K562 (cell line): ENCODE results near the gene CACNA2D4. TPM values are rescaled to one million over a fixed set of nuclear protein-coding genes. Genes with fewer than 3 reads are reported as not detected.

ENCODE experiments used
- ATAC-seq: fragments of 200-7000 bp; cut with Tn5 transposase; 3 replicates; pipeline ENCODE4 v1.9.1; 2020; ENCODE audit warnings: moderate library complexity
- BruUV-seq: library from RNA; stranded (reverse); fragments of 400-500 nt; replicated peaks from 2 replicates; lab custom pipeline; 2021; lab: Mats Ljungman, UMichigan
- CTCF ChIA-PET: fragments of 300-600 bp; formaldehyde crosslinking; extraction: SDS; loops from one replicate; lab custom pipeline; 2021; ENCODE audit warnings: low intra/inter-chr PET ratio; lab: Yijun Ruan, JAX
- POLR2A ChIA-PET: fragments of 300-600, 350-650 bp; sonication (Branson Sonifier 250); formaldehyde crosslinking; extraction: SDS; loops from one replicate; lab custom pipeline; 2021; ENCODE audit warnings: antibody characterized with exemption, inconsistent platforms; lab: Yijun Ruan, JAX
- DNase-seq, 4 experiments: peaks; one replicate each; pipeline versions ENCODE4 v3.0.0 to v3.0.0-alpha.2; 2011 to 2018; ENCODE audit warnings: low spot score in 3 of 4, mixed read lengths in 3 of 4; ENCODE audit errors: extremely low read depth in 1 of 4
- FAIRE-seq: peaks from 2 replicates; lab custom pipeline; 2011; peaks lifted over from hg19 to GRCh38; lab: Jason Lieb, UNC
- H2AFZ ChIP-seq: 2 replicates; pipeline ENCODE4 v1.6.0; 2011; ENCODE audit warnings: low read depth, low read length, control low read depth, inconsistent platforms
- H3K27ac ChIP-seq: fragments of 200-600 bp; 3 replicates; pipeline ENCODE4 v1.8.0; 2011; ENCODE audit warnings: low read depth, mild to moderate bottlenecking, control low read depth, inconsistent platforms, low read length, moderate library complexity, mixed read lengths; ENCODE audit errors: extremely low read depth
- H3K27me3 ChIP-seq, 2 experiments: fragments of 300-600 bp in 1 of 2; 2 replicates in 1 of 2; 3 replicates in 1 of 2; pipeline versions ENCODE4 v1.6.0 to v1.8.0; 2011; ENCODE audit warnings: inconsistent platforms in 2 of 2, low read length in 2 of 2, mild to moderate bottlenecking in 1 of 2, mixed read lengths in 1 of 2, moderate library complexity in 1 of 2; ENCODE audit not compliant: control insufficient read depth in 2 of 2, insufficient read depth in 2 of 2
- H3K36me3 ChIP-seq: fragments of 300-600 bp; 3 replicates; pipeline ENCODE4 v1.8.0; 2011; ENCODE audit warnings: mild to moderate bottlenecking, low read length, inconsistent platforms; ENCODE audit not compliant: control insufficient read depth, insufficient read depth
- H3K4me1 ChIP-seq, 2 experiments: fragments of 200-600 bp in 1 of 2; replicated peaks in 1 of 2; 2 replicates in 1 of 2; 3 replicates in 1 of 2; pipeline versions ENCODE4 v1.5.1 to v1.8.0; 2011; ENCODE audit warnings: inconsistent platforms in 2 of 2, low read length in 2 of 2, mild to moderate bottlenecking in 1 of 2, mixed read lengths in 1 of 2, moderate library complexity in 1 of 2; ENCODE audit not compliant: control insufficient read depth in 2 of 2, insufficient read depth in 2 of 2
- H3K4me2 ChIP-seq: 2 replicates; pipeline ENCODE4 v1.6.1; 2011; ENCODE audit warnings: low read length, control low read depth, inconsistent platforms, mixed read lengths; ENCODE audit not compliant: insufficient read depth
- H3K4me3 ChIP-seq: fragments of 200-600 bp; sonication (generic), shearing (Covaris generic); 2 replicates; pipeline ENCODE4 v1.5.1; 2016; ENCODE audit warnings: control low read depth, inconsistent platforms
- H3K79me2 ChIP-seq: fragments of 200-600 bp; 3 replicates; pipeline ENCODE4 v1.8.0; 2011; ENCODE audit warnings: low read length, inconsistent platforms; ENCODE audit not compliant: control insufficient read depth, insufficient read depth
- H3K9ac ChIP-seq, 2 experiments: 2 replicates each; pipeline versions ENCODE4 v1.6.0 to v1.6.1; 2011; ENCODE audit warnings: low read depth in 2 of 2, low read length in 2 of 2, control low read depth in 1 of 2, inconsistent platforms in 1 of 2, mild to moderate bottlenecking in 1 of 2, mixed read lengths in 1 of 2; ENCODE audit not compliant: insufficient read depth in 1 of 2
- H3K9me1 ChIP-seq: one replicate; pipeline ENCODE4 v1.6.0; 2011; ENCODE audit warnings: inconsistent platforms, mild to moderate bottlenecking, low read length, moderate library complexity; ENCODE audit not compliant: control insufficient read depth, insufficient read depth
- H3K9me3 ChIP-seq: replicated peaks from 2 replicates; pipeline ENCODE4 v1.5.1; 2011; ENCODE audit warnings: low read depth, low read length, inconsistent platforms; ENCODE audit not compliant: control insufficient read depth, insufficient read depth
- H4K20me1 ChIP-seq: replicated peaks from 2 replicates; pipeline ENCODE4 v1.6.1; 2011; ENCODE audit warnings: low read length, inconsistent platforms, mixed read lengths; ENCODE audit not compliant: control insufficient read depth, insufficient read depth
- ADNP ChIP-seq: fragments of 200-800 bp; sonication (Bioruptor generic); IDR thresholded peaks from 2 replicates; pipeline ENCODE4 v1.6.1; 2016; ENCODE audit warnings: missing genetic modification characterization, missing compliant biosample characterization
- CHD1 ChIP-seq: fragments of 200-600 bp; sonication (generic); IDR thresholded peaks from one replicate; pipeline ENCODE4 v1.6.1; 2012; ENCODE audit warnings: mild to moderate bottlenecking, moderate library complexity, low read length, inconsistent platforms
- EZH2 ChIP-seq: IDR thresholded peaks from 2 replicates; pipeline ENCODE4 v1.6.1; 2012; ENCODE audit warnings: low read depth, mild to moderate bottlenecking, inconsistent platforms, low read length, borderline replicate concordance
- FOSL1 ChIP-seq: fragments of 200-800 bp; sonication (Bioruptor generic); conservative IDR thresholded peaks from 2 replicates; pipeline ENCODE4 v1.6.1; 2016; ENCODE audit warnings: missing genetic modification characterization, missing compliant biosample characterization
- FOXJ2 ChIP-seq: fragments of 200-800 bp; sonication (Bioruptor generic); IDR thresholded peaks from 2 replicates; pipeline ENCODE4 v1.6.1; 2016; ENCODE audit warnings: missing genetic modification characterization, missing compliant biosample characterization
- GABPA ChIP-seq: fragments of 200-800 bp; sonication (Bioruptor generic); conservative IDR thresholded peaks from 2 replicates; pipeline ENCODE4 v1.6.1; 2016; ENCODE audit warnings: low read depth, missing genetic modification characterization, missing compliant biosample characterization
- MEIS2 ChIP-seq: fragments of 450-650 bp; IDR thresholded peaks from 2 replicates; pipeline ENCODE4 v1.6.1; 2014; ENCODE audit warnings: mild to moderate bottlenecking; ENCODE audit not compliant: partially characterized antibody
- PTRF ChIP-seq: fragments of 450-650 bp; IDR thresholded peaks from 2 replicates; pipeline ENCODE4 v1.6.1; 2016; ENCODE audit warnings: mild to moderate bottlenecking, missing genetic modification characterization, missing compliant biosample characterization
- SMARCE1 ChIP-seq: fragments of 450-650 bp; IDR thresholded peaks from 2 replicates; pipeline ENCODE4 v1.7.1; 2016; ENCODE audit warnings: mild to moderate bottlenecking
- U2AF2 ChIP-seq: fragments of 200-400 bp; formaldehyde crosslinking; optimal IDR thresholded peaks from 2 replicates; pipeline ENCODE3; 2017; ENCODE audit warnings: low read depth, mild to moderate bottlenecking, low read length
- ZNF217 ChIP-seq: sonication (generic); formaldehyde crosslinking; IDR thresholded peaks from 2 replicates; pipeline ENCODE4 v1.8.0; 2022; ENCODE audit warnings: mild to moderate bottlenecking, missing genetic modification reagents
- ZNF395 ChIP-seq: fragments of 200-800 bp; sonication (Bioruptor generic); IDR thresholded peaks from 2 replicates; pipeline ENCODE4 v1.6.1; 2017; ENCODE audit warnings: missing genetic modification characterization, missing compliant biosample characterization
- ZNF696 ChIP-seq: fragments of 250-450 bp; sonication (Bioruptor Pico); conservative IDR thresholded peaks from 2 replicates; pipeline ENCODE4 v1.4.0; 2020; ENCODE audit warnings: mild to moderate bottlenecking, moderate library complexity
- WGBS: fragments of 100-300 bp; shearing (Covaris generic); methylation state at CpG from one replicate; pipeline ENCODE4 v1.1.6; 2016; ENCODE audit warnings: low coverage, mixed read lengths; ENCODE audit not compliant: insufficient coverage; ENCODE audit errors: missing lambda C conversion rate; 5-methylcytosine and 5-hydroxymethylcytosine counted together
- in situ Hi-C: fragments of 300-500 bp; cut with MboI; formaldehyde crosslinking; loops from 4 replicates; pipeline ENCODE4 v1.15.0; 2018; ENCODE audit warnings: inconsistent platforms, mixed read lengths
- intact Hi-C: fragments of 100-400 bp; cut with micrococcal nuclease; formaldehyde crosslinking; loops from 2 replicates; pipeline ENCODE4 v1.14.2; 2022
- polyA plus RNA-seq, 8 experiments: library from polyadenylated mRNA; depleted of rRNA in 4 of 8; stranded (reverse) in 5 of 8; unstranded in 3 of 8; fragments of >200 nt; fragmentation: Nextera tagmentation in 2 of 8; fragmentation: Illumina TruSeq in 1 of 8; extraction: Ambion mirVana in 2 of 8; extraction: Trizol in 1 of 8; gene quantifications; 2 replicates each; pipeline versions ENCODE4 v1.2.1 to v1.2.3, GENCODE V29; 2011 to 2014; ENCODE audit warnings: inconsistent platforms in 1 of 8, missing spikeins in 1 of 8
- total RNA-seq, 7 experiments: library from RNA; depleted of rRNA in 6 of 7; stranded (reverse); fragments of >200 nt in 6 of 7; fragmentation: Illumina TruSeq in 2 of 7; extraction: Trizol in 2 of 7; gene quantifications; 2 replicates each; pipeline versions ENCODE4 v1.2.1 to v1.2.3, GENCODE V29; 2011 to 2021; ENCODE audit warnings: low replicate concordance in 1 of 7
- TF ChIP-seq, protein P1 (sequence below), 2 experiments: fragments of 450-650 bp in 1 of 2; sonication (generic) in 1 of 2; formaldehyde crosslinking in 1 of 2; IDR thresholded peaks in 1 of 2; conservative IDR thresholded peaks in 1 of 2; 2 replicates each; pipeline versions ENCODE4 v1.6.1 to v1.8.1; 2016 to 2023; ENCODE audit warnings: mild to moderate bottlenecking in 2 of 2, moderate library complexity in 2 of 2, inconsistent platforms in 1 of 2, missing genetic modification reagents in 1 of 2
- TF ChIP-seq, protein P2 (sequence below), 2 experiments: fragments of 450-650 bp in 1 of 2; IDR thresholded peaks; 2 replicates each; pipeline ENCODE4 v1.6.1; 2011 to 2017; ENCODE audit warnings: low read depth in 2 of 2, antibody characterized with exemption in 1 of 2, borderline replicate concordance in 1 of 2, low read length in 1 of 2, mild to moderate bottlenecking in 1 of 2, mixed read lengths in 1 of 2; ENCODE audit not compliant: control insufficient read depth in 1 of 2

Gene CACNA2D4
- total and polyA plus RNA-seq, 9 of the 15 experiments (the other 6 are each of a cell fraction or from before 2014, with no cell fraction given) = 0.04 to 0.69 (median 0.40) TPM; not detected in 3

DNA sequence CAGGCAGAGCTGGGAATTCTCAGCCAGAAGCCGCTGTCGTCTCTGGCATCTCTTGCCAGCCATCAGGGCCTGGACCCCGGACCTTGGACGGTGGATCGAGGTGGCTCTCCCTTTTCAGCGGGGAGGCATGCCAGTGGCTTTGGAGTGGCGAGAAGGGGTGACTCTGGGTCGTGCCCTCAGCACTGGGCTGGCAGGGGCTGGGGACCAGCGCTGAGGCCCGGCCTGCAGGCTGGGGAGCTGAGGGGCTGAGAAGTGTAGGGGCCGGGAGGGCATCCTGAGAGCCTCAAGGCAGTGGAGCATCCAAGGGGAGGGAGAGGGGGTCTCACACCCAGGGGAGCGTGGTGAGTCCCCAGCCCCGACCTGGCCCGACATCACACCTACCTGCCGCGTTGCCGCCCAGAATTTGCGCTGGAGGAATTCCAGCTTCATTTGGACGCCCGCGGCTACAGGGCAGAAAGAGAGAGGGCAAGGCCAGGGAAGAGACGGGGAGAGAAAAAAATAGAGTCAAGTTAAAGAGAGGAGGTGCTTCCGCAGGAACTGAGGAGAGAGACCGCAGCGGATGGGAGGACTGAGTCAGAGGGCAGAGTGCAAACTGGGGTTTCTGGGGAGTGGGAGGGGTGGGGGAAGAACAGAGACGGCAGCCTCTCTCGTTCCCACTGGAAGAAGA, 107.0 kb downstream of the CACNA2D4 start:
- Histone ChIP-seq H3K9ac (no peak overlapping the region), H3K27ac (no peak overlapping the region), H3K36me3 (no peaks in the 10 kb centered on the region), H3K4me2 (no peak overlapping the region), H3K27me3 (peaks cover 7 to 30% of the 10 kb centered on the region in 2 experiments; a peak in 3 of 5 replicates), H3K9me1 (no peaks in the 10 kb centered on the region), H4K20me1 (no peaks in the 10 kb centered on the region), H3K9me3 (no peaks in the 10 kb centered on the region), H3K4me3 (no peak overlapping the region), H2AFZ (no peak overlapping the region), H3K79me2 (no peaks in the 10 kb centered on the region), H3K4me1 (peaks cover 27 to 30% of the 10 kb centered on the region in 2 experiments)
- intact Hi-C loops (loop anchor here (10.0 kb wide), 1 partner anchor 103 kb away; the partner anchor contains the start of gene CACNA2D4), in situ Hi-C loops (no loop called here)
- BruUV-seq = no TSS peak
- POLR2A ChIA-PET = interaction anchor here (0.7 kb wide), 1 partner anchor 120 kb away, joined by 4 read pairs; no protein-coding TSS in a partner anchor
- ATAC-seq (no peak), DNase-seq (peak in 1 of 4 experiments; percentile 22), FAIRE-seq (no peak)
- WGBS = 57% methylated on average over 14 of the region's 27 CpGs
- CTCF ChIA-PET = no interaction called here
- TF ChIP-seq ZNF696 (CRISPR knock-in tag) (no peak), MEIS2 (no peak), CHD1 (no peak), FOXJ2 (tag) (no peak), SMARCE1 (0 out of 2 replicates have a peak, but pooled peaks have one; percentile 24), GABPA (tag) (peak; percentile 34; the same call in 1 of the 2 replicates), FOSL1 (tag) (peak; percentile 55), U2AF2 (no peak), EZH2 (no peak), ZNF217 (CRISPR knock-in tag) (no peak), ADNP (tag) (no peak), PTRF (tag) (no peak), ZNF395 (CRISPR knock-in tag) (0 out of 2 replicates have a peak, but pooled peaks have one; percentile 27)
- TF ChIP-seq, protein P1, sequence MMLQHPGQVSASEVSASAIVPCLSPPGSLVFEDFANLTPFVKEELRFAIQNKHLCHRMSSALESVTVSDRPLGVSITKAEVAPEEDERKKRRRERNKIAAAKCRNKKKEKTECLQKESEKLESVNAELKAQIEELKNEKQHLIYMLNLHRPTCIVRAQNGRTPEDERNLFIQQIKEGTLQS (IDR thresholded peaks at IDR 0.05) = 0 out of 2 replicates have a peak, but pooled peaks have one; percentile 14
- TF ChIP-seq, protein P1 (CRISPR knock-in tag; conservative IDR thresholded peaks at IDR 0.05) = no peak
- TF ChIP-seq, protein P2, sequence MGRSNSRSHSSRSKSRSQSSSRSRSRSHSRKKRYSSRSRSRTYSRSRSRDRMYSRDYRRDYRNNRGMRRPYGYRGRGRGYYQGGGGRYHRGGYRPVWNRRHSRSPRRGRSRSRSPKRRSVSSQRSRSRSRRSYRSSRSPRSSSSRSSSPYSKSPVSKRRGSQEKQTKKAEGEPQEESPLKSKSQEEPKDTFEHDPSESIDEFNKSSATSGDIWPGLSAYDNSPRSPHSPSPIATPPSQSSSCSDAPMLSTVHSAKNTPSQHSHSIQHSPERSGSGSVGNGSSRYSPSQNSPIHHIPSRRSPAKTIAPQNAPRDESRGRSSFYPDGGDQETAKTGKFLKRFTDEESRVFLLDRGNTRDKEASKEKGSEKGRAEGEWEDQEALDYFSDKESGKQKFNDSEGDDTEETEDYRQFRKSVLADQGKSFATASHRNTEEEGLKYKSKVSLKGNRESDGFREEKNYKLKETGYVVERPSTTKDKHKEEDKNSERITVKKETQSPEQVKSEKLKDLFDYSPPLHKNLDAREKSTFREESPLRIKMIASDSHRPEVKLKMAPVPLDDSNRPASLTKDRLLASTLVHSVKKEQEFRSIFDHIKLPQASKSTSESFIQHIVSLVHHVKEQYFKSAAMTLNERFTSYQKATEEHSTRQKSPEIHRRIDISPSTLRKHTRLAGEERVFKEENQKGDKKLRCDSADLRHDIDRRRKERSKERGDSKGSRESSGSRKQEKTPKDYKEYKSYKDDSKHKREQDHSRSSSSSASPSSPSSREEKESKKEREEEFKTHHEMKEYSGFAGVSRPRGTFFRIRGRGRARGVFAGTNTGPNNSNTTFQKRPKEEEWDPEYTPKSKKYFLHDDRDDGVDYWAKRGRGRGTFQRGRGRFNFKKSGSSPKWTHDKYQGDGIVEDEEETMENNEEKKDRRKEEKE (IDR thresholded peaks at IDR 0.05; ENCODE audit: borderline replicate concordance in 1 of 2, control insufficient read depth in 1 of 2, low read depth in 2 of 2, low read length in 1 of 2) = no peak
